ENCODE results near the gene PLK2.

DNA sequence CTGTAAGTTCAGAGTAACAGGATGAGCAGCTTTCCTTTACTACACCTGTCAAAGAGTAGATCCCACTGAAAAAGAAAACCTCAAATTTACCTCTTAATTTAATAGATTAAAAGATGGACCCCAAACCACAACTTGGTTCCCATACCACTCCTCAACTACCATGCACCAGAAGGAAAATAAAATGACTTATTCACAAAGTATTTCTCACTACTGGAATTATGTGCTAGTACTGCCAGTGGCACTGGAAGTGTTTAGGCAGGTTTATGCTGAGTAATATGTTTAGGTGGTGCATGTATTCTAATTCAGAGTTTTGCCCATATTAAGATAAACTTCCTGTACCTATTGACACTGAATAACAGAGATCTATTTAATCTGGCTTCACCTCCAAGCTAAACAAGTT is 6.6 kb downstream of the PLK2 start:
- TF ChIP-seq CTCF (IDR thresholded peaks at IDR 0.05) (no peak), POLR2A (IDR thresholded peaks at IDR 0.05) (no peak), POLR2AphosphoS5 (IDR thresholded peaks at IDR 0.05) (no peak), EP300 (IDR thresholded peaks at IDR 0.05) (no peak)
